HG03103 (cell line): ENCODE data around the gene FNTB.
A peak's percentile ranks its signal among the peaks of the same experiment; 100 is the strongest.

ENCODE experiments used
- ATAC-seq: cut with Tn5 transposase; IDR thresholded peaks from one replicate; pipeline ENCODE4 v1.9.1; 2021; ENCODE audit warnings: low read depth; ENCODE audit not compliant: unreplicated experiment

FNTB gene

GRCh38 chr14:64973826-64974225 is 12.9 kb upstream of the FNTB start:
- no peak for ATAC-seq

DNA sequence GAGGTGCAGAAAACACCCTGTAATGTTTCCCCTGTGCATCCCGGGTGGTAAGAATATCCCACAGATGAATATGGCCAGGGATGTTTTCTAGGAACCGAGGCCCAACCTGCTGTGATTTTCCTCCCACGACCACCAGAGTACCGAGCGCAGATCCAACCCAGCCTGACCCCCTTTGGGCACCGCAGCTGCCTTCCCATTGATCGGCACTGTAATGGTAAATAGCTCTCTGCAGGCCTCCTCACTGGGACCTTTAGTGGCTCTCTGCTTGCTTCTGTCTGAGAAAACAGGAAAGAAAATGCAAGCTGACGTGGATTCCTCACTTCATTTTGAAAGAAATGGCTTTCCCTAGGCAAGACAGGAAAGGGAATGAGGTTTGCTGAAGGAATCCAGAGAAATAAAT is 12.1 kb upstream of the FNTB start:
- no peak for ATAC-seq

DNA sequence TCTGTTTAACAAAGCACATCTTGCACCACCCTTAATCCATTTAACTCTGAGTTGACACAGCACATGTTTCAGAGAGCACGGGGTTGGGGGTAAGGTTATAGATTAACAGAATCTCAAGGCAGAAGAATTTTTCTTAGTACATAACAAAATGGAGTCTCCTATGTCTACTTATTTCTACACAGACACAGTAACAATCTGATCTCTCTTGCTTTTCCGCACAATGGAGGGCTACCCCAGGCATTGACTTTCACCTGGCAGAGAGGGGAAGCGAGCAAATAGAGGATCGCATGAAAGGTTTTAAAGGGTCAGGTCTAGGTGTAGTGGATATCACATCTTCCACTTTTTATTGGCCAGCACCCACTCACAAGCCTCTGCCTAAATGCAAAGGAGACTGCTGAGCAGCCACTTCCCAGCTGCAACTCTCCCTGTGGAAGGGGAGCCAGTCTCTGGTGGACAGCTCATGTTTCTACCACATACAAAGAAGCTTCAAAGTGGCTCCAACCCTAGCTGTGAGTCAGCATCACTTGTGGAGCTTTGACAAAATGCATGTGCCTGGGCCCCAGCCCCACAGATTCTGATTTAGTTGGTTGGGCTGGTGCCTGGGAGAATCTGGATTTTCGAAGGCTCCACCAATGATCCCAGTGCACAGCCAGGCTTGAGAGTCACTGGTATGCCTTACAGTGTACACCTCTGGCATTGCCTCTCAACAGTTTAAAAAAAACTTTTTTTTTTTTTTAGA is 7.2 kb upstream of the FNTB start:
- ATAC-seq: no peak

- no peak for ATAC-seq
These were observed 3.0 kb upstream of the FNTB start for GRCh38 chr14:64983439-64984310.

GRCh38 chr14:64987438-64987767 is 708 bp downstream of the FNTB start:
- no peak for ATAC-seq

GRCh38 chr14:64990296-64990695 is 3.6 kb downstream of the FNTB start:
- no peak for ATAC-seq

DNA sequence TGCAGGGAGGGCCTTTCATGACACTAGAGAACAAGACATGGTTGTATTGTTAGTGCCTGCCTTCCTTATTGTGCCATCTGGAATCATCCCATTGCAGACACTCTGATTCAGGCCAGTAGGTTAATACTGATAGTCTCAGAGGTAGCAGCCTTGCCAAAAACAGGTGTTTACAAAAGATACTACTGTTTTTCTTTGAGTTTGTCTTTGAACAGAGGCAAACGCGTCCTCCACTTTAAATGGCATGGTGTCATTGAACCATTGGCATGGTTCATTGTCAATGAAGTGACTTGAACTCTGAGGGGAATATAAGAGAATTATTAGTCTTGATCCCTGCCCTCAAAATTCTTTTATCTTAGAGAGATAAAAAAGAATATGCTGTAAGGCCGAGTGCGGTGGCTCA is 4.2 kb downstream of the FNTB start:
- ATAC-seq: no peak

- ATAC-seq: no peak
These were observed 5.7 kb downstream of the FNTB start for GRCh38 chr14:64992328-64992885.

GRCh38 chr14:64993266-64993930 is 6.7 kb downstream of the FNTB start:
- no peak for ATAC-seq

DNA sequence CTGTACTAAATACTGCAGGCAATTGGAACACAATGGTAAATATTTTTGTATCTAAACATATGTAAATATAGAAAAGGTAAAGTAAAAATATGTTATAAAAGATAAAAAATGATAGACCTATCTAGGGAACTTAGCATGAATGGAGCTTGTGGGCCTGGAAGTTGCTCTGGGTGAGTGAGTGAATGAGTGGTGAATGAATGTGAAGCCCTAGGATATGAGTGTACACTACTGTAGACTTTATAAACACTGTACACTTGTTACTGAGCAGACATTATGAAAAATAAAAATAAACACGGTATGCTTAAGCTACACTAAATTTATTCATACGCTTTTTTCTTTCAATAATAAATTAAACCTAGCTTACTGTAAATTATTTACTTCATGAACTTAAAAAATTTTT is 7.8 kb downstream of the FNTB start:
- no peak for ATAC-seq

DNA sequence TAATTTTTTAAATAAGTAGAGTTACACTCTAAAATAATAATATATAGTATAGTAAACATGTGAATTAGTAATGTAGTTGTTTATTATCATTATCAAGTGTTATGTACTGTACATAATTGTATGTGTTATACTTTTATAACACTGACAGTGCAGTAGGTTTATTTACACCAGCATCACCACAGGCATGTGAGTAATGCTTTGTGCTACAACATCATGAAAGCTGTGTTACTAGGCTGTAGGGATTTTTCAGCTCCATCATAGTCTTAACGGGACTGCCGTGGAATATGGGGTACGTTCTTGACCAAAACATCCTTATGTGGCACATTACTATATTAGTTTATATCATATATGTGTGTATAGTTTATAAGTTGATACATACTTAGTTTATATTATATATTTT is 8.6 kb downstream of the FNTB start:
- no peak for ATAC-seq

GRCh38 chr14:64997108-64997794 is 10.6 kb downstream of the FNTB start:
- ATAC-seq: no peak

DNA sequence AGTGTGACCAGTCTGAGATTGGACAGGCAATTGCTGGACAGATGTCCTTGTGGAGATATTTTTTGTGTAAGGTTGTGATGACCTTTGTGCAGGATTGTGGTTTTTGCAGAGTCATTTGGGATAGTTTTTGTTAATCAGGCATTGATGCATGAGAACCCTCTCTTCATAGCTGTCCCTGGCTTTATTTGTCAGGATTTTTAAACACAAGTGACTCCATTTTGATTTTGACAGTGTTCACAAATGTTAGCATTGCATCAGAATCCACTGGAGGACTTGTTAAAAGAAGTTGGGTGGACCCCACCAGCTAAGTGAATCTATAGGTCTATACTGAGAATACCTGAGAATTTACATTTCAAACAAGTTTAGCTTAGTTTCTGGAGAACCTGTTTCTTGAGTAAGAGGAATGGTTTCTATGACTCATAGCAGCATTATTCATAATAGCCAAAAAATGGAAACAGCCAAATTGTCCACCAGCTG is 11.8 kb downstream of the FNTB start:
- no peak for ATAC-seq

DNA sequence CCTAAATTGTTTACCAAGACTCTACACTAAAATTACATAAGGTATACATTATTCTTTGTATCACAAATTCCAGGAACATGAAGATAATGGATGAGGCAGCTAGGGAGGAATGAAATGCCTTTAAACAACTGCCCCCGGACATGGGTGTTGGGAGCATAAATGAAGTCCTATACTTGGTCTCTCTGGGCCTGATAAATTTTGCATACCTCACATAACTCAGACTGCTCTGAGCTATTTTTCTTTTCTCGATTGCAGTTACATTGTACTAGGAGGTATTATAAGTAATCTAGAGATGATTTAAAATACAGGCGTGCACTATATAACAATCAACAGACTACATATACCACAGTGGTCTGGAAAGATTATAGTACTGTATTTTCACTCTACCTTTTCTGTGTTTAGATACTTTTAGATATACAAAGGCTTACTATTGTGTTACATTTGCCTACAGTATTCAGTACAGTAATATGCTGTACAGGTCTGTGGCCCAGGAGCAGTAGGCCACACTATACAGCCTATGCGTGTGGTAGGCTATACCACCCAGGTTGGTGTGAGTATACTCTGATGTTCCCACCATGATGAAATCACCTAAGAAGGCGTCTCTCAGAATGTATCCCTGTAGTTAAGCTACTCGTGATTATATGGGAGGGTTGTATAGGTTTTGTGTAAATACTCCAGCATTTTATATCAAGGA is 14.3 kb downstream of the FNTB start:
- no peak for ATAC-seq

DNA sequence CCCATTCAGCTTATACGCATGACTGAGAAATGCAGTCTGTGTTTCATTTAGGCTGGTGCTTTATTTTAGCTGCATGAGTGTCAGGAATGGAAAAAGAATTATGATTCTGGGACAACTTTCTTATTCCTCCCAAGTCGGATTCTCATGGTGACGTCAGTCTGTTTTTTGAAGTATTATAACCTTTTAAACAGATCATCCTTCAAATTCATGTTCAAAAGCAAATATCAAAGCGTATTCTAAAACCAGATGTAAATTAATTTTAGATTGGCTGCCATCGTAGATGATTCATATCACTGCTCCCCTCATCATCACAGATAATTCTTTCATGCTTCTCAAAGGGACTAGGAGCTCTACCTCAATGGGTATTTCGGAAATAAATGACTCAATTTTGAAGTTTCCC is 15.0 kb downstream of the FNTB start:
- ATAC-seq: no peak

DNA sequence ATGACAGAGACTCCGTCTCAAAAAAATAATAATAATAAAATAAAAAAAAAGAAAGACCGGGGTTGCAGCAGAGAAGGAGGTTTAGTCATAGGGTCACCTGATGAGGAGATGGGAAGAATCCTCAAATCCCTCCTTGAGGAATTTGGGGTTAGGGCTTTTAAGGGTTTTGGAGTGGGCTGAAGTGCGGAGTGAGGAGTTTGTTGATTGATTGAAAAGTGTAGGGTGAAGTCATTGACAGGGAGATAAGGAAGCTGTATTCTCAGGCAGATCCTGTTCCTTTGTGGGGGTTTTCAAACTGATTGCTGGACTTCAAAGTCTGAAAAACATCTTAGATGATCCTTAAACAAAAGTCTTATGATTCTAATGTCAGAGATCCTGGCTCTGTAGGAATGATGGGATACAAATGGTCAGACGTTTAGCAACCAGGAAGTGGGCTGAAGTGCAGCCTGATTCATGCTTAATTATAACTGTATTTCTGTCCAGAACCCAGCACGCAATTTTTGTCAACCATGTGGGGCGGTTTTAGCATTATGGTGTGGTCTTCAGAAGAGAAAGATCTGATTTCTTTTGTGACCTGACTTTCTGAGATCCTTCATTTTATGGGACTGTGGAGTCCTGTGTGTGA is 16.0 kb downstream of the FNTB start:
- ATAC-seq: no peak

DNA sequence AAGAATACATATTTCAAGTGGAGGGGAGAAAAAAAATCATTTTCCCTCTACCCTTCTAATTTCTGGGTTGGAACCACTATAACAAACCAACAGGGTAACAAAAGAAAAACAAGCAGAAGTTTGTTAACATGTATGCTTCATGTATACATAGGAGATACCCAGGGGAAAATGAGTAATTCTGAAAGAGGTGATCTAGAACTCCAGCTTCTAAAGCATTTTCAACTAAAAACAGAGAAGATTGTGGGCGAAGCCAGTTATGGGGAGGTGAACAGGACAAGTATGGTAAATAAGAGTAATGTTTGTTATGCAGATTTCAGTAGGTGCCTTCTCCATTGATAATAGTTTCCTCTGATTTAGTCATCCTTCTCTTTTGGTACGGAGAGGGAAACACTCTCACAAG is 16.7 kb downstream of the FNTB start:
- ATAC-seq: peak; percentile 70

DNA sequence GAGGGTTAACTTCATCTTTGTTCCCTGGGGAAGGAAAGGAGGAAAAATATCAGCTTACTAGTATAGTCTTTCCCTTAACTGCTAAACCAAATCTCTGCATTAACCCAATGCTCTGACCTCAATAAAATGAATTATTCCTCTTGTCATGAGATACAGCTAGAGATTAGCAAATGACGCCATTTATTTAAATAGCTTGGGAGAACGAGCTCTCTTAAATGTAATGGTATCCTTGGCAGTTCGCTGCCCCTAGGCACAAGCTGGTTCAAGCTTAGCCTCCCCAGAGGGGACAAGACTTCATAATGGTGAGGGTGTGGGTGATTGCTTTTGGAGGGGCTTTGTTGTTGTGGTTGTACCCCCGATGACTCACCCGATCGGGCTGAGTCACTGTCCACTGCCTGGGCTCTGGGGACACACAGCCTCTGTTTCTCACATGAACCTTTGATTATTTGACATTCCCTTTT is 19.6 kb downstream of the FNTB start:
- no peak for ATAC-seq

- ATAC-seq: no peak
These were observed 20.5 kb downstream of the FNTB start for GRCh38 chr14:65007202-65007601.
